ENCODE results near the gene HACL1. TPM values are rescaled to one million over a fixed set of nuclear protein-coding genes. Genes with fewer than 3 reads are reported as not detected.

HACL1 gene
- total RNA-seq, 1 experiment from 2014 or later = 18.6 TPM

DNA sequence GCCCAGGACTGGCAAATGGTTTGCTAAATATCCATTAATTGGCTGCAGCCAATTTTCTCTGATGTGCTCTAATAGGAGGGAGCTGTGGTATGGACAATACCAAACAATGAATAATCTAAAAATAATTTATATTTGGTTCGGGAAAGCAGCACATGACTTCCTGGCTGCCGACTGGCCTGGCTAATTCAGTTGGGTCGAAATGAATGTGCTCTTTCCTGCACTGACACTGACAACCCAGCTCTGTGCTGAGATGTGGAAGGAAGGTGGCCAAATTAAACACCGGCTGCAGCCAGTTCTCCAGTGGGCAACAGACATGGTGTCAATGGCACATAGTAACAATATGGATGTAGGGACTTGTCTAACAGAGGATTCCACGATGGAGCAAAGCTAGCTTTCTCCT is 58.8 kb downstream of the HACL1 start:
- ChIA-PET POLR2A (ENCODE audit: low non-redundant PET) (no interaction called here), CTCF (no interaction called here)
- Histone ChIP-seq H3K27me3 (replicated peaks; ENCODE audit: insufficient read depth, low read depth, low read length, poor library complexity) (no peaks in the 10 kb centered on the region), H3K4me3 (ENCODE audit: low read depth, low read length, poor library complexity, severe bottlenecking) (no peak overlapping the region), H3K27ac (ENCODE audit: low read depth, low read length, poor library complexity, severe bottlenecking) (no peak overlapping the region), H3K9me3 (ENCODE audit: low read depth, low read length, poor library complexity, severe bottlenecking) (no peaks in the 10 kb centered on the region), H3K4me1 (ENCODE audit: insufficient read depth, low read length, poor library complexity, severe bottlenecking) (no peaks in the 10 kb centered on the region), H3K36me3 (ENCODE audit: insufficient read depth, low read length, poor library complexity, severe bottlenecking) (no peaks in the 10 kb centered on the region)
- DNase-seq (ENCODE audit: low spot score) = no peak
- no peak for TF ChIP-seq EZH2 (IDR thresholded peaks at IDR 0.05; ENCODE audit: borderline replicate concordance, low read depth, low read length, poor library complexity, severe bottlenecking)
- BruUV-seq (replicated peaks) = no TSS peak
- intact Hi-C loops (cut with micrococcal nuclease; ENCODE audit: unreplicated experiment) = no loop called here

DNA sequence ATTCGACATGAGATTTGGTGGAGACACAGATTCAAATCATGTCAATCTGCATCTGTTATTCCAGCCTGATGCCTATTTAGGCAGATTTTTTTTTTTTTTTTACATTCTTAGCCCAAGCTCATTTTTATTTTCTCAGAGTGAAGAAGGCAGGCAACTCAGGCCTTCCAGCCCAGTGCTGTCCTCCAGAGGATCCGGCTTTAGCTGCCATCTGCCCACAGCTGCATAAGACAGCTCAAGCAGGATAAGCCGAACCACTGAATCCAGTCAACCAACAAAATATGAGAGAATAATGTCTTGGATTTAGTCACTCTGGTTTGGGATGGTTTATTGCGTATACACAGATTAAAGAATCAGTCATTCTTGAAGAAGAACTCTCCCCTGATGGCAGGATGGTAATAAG is 60.0 kb downstream of the HACL1 start:
- Histone ChIP-seq H3K36me3 (ENCODE audit: insufficient read depth, low read length, poor library complexity, severe bottlenecking) (no peaks in the 10 kb centered on the region), H3K27me3 (replicated peaks; ENCODE audit: insufficient read depth, low read depth, low read length, poor library complexity) (no peaks in the 10 kb centered on the region), H3K4me1 (ENCODE audit: insufficient read depth, low read length, poor library complexity, severe bottlenecking) (no peaks in the 10 kb centered on the region), H3K27ac (ENCODE audit: low read depth, low read length, poor library complexity, severe bottlenecking) (no peak overlapping the region), H3K4me3 (ENCODE audit: low read depth, low read length, poor library complexity, severe bottlenecking) (no peak overlapping the region), H3K9me3 (ENCODE audit: low read depth, low read length, poor library complexity, severe bottlenecking) (no peaks in the 10 kb centered on the region)
- TF ChIP-seq, protein P1, sequence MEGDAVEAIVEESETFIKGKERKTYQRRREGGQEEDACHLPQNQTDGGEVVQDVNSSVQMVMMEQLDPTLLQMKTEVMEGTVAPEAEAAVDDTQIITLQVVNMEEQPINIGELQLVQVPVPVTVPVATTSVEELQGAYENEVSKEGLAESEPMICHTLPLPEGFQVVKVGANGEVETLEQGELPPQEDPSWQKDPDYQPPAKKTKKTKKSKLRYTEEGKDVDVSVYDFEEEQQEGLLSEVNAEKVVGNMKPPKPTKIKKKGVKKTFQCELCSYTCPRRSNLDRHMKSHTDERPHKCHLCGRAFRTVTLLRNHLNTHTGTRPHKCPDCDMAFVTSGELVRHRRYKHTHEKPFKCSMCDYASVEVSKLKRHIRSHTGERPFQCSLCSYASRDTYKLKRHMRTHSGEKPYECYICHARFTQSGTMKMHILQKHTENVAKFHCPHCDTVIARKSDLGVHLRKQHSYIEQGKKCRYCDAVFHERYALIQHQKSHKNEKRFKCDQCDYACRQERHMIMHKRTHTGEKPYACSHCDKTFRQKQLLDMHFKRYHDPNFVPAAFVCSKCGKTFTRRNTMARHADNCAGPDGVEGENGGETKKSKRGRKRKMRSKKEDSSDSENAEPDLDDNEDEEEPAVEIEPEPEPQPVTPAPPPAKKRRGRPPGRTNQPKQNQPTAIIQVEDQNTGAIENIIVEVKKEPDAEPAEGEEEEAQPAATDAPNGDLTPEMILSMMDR (conservative IDR thresholded peaks at IDR 0.05; ENCODE audit: low read depth, low read length) = no peak
- no peak for TF ChIP-seq EZH2 (IDR thresholded peaks at IDR 0.05; ENCODE audit: borderline replicate concordance, low read depth, low read length, poor library complexity, severe bottlenecking)
- DNase-seq (ENCODE audit: low spot score) = no peak
- no TSS peak for BruUV-seq (replicated peaks)
- intact Hi-C loops (cut with micrococcal nuclease; ENCODE audit: unreplicated experiment) = no loop called here
- CTCF ChIA-PET = no interaction called here
- POLR2A ChIA-PET (ENCODE audit: low non-redundant PET) = no interaction called here

DNA sequence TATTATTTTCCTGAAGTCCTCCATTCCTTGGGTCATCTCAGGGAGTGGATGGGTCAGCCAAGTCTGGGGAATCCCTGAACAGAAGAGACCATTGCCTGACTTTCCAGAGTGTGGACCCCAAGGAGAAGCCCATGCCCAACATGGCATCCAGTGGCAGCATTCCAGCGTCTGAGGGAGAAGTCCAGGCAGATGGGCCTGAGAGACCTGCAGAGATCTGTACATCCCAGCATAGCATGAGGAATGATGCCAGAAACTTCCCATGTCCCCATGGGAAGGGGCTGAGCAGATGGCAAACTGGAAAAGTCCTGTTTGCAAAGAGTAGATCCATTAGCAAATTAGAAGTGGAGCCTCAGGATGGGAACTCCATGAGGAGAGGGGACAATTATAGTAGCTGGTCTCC is 62.3 kb downstream of the HACL1 start:
- intact Hi-C loops (cut with micrococcal nuclease; ENCODE audit: unreplicated experiment) = no loop called here
- H3K27ac ChIP-seq (ENCODE audit: low read depth, low read length, poor library complexity, severe bottlenecking) = no peak overlapping the region
- no peak for TF ChIP-seq EZH2 (IDR thresholded peaks at IDR 0.05; ENCODE audit: borderline replicate concordance, low read depth, low read length, poor library complexity, severe bottlenecking)
- TF ChIP-seq, protein P1 (conservative IDR thresholded peaks at IDR 0.05; ENCODE audit: low read depth, low read length) = no peak
- DNase-seq (ENCODE audit: low spot score) = no peak
- no peaks in the 10 kb centered on the region for H3K9me3 ChIP-seq (ENCODE audit: low read depth, low read length, poor library complexity, severe bottlenecking)
- no TSS peak for BruUV-seq (replicated peaks)
- CTCF ChIA-PET = no interaction called here
- H3K4me3 ChIP-seq (ENCODE audit: low read depth, low read length, poor library complexity, severe bottlenecking) = no peak overlapping the region
- POLR2A ChIA-PET (ENCODE audit: low non-redundant PET) = no interaction called here
- H3K4me1 ChIP-seq (ENCODE audit: insufficient read depth, low read length, poor library complexity, severe bottlenecking) = no peaks in the 10 kb centered on the region
- no peaks in the 10 kb centered on the region for H3K36me3 ChIP-seq (ENCODE audit: insufficient read depth, low read length, poor library complexity, severe bottlenecking)
- H3K27me3 ChIP-seq (replicated peaks; ENCODE audit: insufficient read depth, low read depth, low read length, poor library complexity) = no peaks in the 10 kb centered on the region

DNA sequence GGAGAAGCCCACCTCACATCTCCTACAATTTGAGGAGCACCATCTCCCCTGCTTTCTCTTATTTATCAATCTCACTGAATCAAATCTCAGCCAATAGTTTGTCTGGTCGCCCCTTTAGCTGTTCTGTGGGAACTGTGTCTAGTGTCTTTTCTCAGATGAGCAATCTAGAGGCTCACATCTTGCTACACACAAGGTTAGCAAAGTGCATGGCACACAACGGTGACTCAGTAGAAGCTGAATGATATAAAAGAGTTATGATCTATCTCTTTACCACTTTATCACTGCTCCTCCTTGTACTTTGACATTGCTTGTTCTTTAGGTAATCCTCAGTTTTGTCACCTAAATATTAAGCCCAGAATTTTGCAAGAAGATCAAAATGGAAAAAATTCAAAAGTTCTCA is 63.0 kb downstream of the HACL1 start:
- Histone ChIP-seq H3K9me3 (ENCODE audit: low read depth, low read length, poor library complexity, severe bottlenecking) (no peaks in the 10 kb centered on the region), H3K4me3 (ENCODE audit: low read depth, low read length, poor library complexity, severe bottlenecking) (no peak overlapping the region), H3K27me3 (replicated peaks; ENCODE audit: insufficient read depth, low read depth, low read length, poor library complexity) (no peaks in the 10 kb centered on the region), H3K36me3 (ENCODE audit: insufficient read depth, low read length, poor library complexity, severe bottlenecking) (no peaks in the 10 kb centered on the region), H3K27ac (ENCODE audit: low read depth, low read length, poor library complexity, severe bottlenecking) (no peak overlapping the region), H3K4me1 (ENCODE audit: insufficient read depth, low read length, poor library complexity, severe bottlenecking) (no peaks in the 10 kb centered on the region)
- no peak for TF ChIP-seq EZH2 (IDR thresholded peaks at IDR 0.05; ENCODE audit: borderline replicate concordance, low read depth, low read length, poor library complexity, severe bottlenecking)
- no TSS peak for BruUV-seq (replicated peaks)
- CTCF ChIA-PET = no interaction called here
- DNase-seq (ENCODE audit: low spot score) = no peak
- intact Hi-C loops (cut with micrococcal nuclease; ENCODE audit: unreplicated experiment) = no loop called here
- POLR2A ChIA-PET (ENCODE audit: low non-redundant PET) = no interaction called here
